ENCODE results near the gene NOXA1. TPM values are rescaled to one million over a fixed set of nuclear protein-coding genes. Genes with fewer than 3 reads are reported as not detected.

The NOXA1 gene
- total and polyA plus RNA-seq, 9 of the 15 experiments (the other 6 are each of a cell fraction or from before 2014, with no cell fraction given) = 0.07 to 1.2 (median 0.20) TPM; not detected in 4

GRCh38 chr9:137477778-137478612 is 54.8 kb downstream of the NOXA1 start:
- no peak overlapping the region for H3K4me3 ChIP-seq
- no peaks in the 10 kb centered on the region for H3K9me1 ChIP-seq (ENCODE audit: control insufficient read depth, insufficient read depth, low read length)
- 58% methylated on average over 25 of the region's 29 CpGs for WGBS (ENCODE audit: insufficient coverage, low coverage, missing lambda C conversion rate)
- no peaks in the 10 kb centered on the region for H3K79me2 ChIP-seq (ENCODE audit: control insufficient read depth, insufficient read depth, low read length)
- POLR2A ChIA-PET = interaction anchor here (0.7 to 1.5 kb wide), 2 partner anchors 9 to 14 kb away, joined by 4 to 5 read pairs; no protein-coding TSS in a partner anchor
- H3K36me3 ChIP-seq (ENCODE audit: control insufficient read depth, insufficient read depth, low read length) = no peaks in the 10 kb centered on the region
- H3K27me3 ChIP-seq (ENCODE audit: control insufficient read depth in 2 of 2, insufficient read depth in 2 of 2, low read length in 2 of 2) = no peaks in the 10 kb centered on the region
- in situ Hi-C loops (cut with MboI) = no loop called here
- no peak overlapping the region for H3K4me2 ChIP-seq (ENCODE audit: insufficient read depth, low read length)
- intact Hi-C loops (cut with micrococcal nuclease) = no loop called here
- peaks cover 11 to 55% of the 10 kb centered on the region in 2 experiments for H3K4me1 ChIP-seq (replicated peaks in 1 of 2; ENCODE audit: control insufficient read depth in 2 of 2, insufficient read depth in 2 of 2, low read length in 2 of 2)
- peak overlapping the region in 1 of 2 experiments; percentile 58; a peak in 2 of 4 replicates for H3K9ac ChIP-seq (ENCODE audit: insufficient read depth in 1 of 2, low read depth in 2 of 2, low read length in 2 of 2)
- ATAC-seq (no peak), FAIRE-seq (no peak), DNase-seq (ENCODE audit: extremely low read depth in 1 of 4, low spot score in 3 of 4) (no peak)
- no peaks in the 10 kb centered on the region for H4K20me1 ChIP-seq (replicated peaks; ENCODE audit: control insufficient read depth, insufficient read depth, low read length)
- H2AFZ ChIP-seq (ENCODE audit: low read depth, low read length) = no peak overlapping the region
- peaks cover 9% of the 10 kb centered on the region for H3K9me3 ChIP-seq (replicated peaks; ENCODE audit: control insufficient read depth, insufficient read depth, low read depth, low read length)
- BruUV-seq (replicated peaks) = no TSS peak
- CTCF ChIA-PET (ENCODE audit: low intra/inter-chr PET ratio) = no interaction called here
- H3K27ac ChIP-seq (ENCODE audit: extremely low read depth, low read depth, low read length) = no peak overlapping the region
- TF ChIP-seq SMARCA5 (IDR thresholded peaks at IDR 0.05) (no peak), CHD2 (IDR thresholded peaks at IDR 0.05; ENCODE audit: low read depth, low read length) (no peak), ZBED1 (IDR thresholded peaks at IDR 0.05) (no peak), CREB1 (IDR thresholded peaks at IDR 0.05) (no peak), CREB1 (CRISPR knock-in tag; IDR thresholded peaks at IDR 0.05) (no peak), CREB3L1 (IDR thresholded peaks at IDR 0.05; ENCODE audit: borderline replicate concordance, low read depth) (no peak), GABPA (tag; conservative IDR thresholded peaks at IDR 0.05; ENCODE audit: low read depth) (no peak), ILK (tag; IDR thresholded peaks at IDR 0.05; ENCODE audit: borderline replicate concordance, low read depth) (no peak), TAF15 (IDR thresholded peaks at IDR 0.05; ENCODE audit: low read depth, low read length) (no peak), MLX (CRISPR knock-in tag; conservative IDR thresholded peaks at IDR 0.05) (no peak), ELK3 (CRISPR knock-in tag; IDR thresholded peaks at IDR 0.05) (no peak), CBX3 (IDR thresholded peaks at IDR 0.05; ENCODE audit: borderline replicate concordance in 1 of 2, low read length in 2 of 2) (no peak), NUFIP1 (IDR thresholded peaks at IDR 0.05; ENCODE audit: partially characterized antibody) (no peak), MAZ (CRISPR knock-in tag; conservative IDR thresholded peaks at IDR 0.05 in 1 of 2, IDR thresholded peaks at IDR 0.05 in 1 of 2) (no peak), ZNF77 (CRISPR knock-in tag; IDR thresholded peaks at IDR 0.05) (no peak), SIN3B (IDR thresholded peaks at IDR 0.05; ENCODE audit: low read depth) (no peak), E2F1 (CRISPR knock-in tag; IDR thresholded peaks at IDR 0.05) (no peak), NR2C1 (IDR thresholded peaks at IDR 0.05) (no peak), NR2C1 (tag; IDR thresholded peaks at IDR 0.05) (no peak)
